NB4 (cell line): Measurements from ENCODE around the gene CAVIN4.

ENCODE experiments used
- DNase-seq: peaks from one replicate; pipeline ENCODE4 v3.0.0; 2010; ENCODE audit warnings: low read depth
- H3K4me3 ChIP-seq: one replicate; pipeline ENCODE4 v1.5.1; 2011; ENCODE audit warnings: mild to moderate bottlenecking, low read depth, low read length, moderate library complexity
- CTCF ChIP-seq: IDR thresholded peaks from one replicate; pipeline ENCODE4 v1.5.1; 2012; ENCODE audit warnings: low read depth, low read length
- MAX ChIP-seq: IDR thresholded peaks from 2 replicates; pipeline ENCODE4 v1.6.1; 2011; ENCODE audit warnings: low read depth, low read length
- MYC ChIP-seq: IDR thresholded peaks from 2 replicates; pipeline ENCODE4 v1.6.1; 2011; ENCODE audit warnings: low read depth, low read length
- POLR2A ChIP-seq: IDR thresholded peaks from 2 replicates; pipeline ENCODE4 v1.6.1; 2011; ENCODE audit warnings: mild to moderate bottlenecking; ENCODE audit not compliant: insufficient read length; ENCODE audit errors: extremely low read depth

CAVIN4 gene

GRCh38 chr9:100581661-100582060 lies 3.8 kb downstream of the CAVIN4 start:
- DNase-seq: no peak
- H3K4me3 ChIP-seq: no peak overlapping the region
- no peak for TF ChIP-seq MAX
- no peak for TF ChIP-seq CTCF
- TF ChIP-seq MYC: no peak
- TF ChIP-seq POLR2A: no peak

DNA sequence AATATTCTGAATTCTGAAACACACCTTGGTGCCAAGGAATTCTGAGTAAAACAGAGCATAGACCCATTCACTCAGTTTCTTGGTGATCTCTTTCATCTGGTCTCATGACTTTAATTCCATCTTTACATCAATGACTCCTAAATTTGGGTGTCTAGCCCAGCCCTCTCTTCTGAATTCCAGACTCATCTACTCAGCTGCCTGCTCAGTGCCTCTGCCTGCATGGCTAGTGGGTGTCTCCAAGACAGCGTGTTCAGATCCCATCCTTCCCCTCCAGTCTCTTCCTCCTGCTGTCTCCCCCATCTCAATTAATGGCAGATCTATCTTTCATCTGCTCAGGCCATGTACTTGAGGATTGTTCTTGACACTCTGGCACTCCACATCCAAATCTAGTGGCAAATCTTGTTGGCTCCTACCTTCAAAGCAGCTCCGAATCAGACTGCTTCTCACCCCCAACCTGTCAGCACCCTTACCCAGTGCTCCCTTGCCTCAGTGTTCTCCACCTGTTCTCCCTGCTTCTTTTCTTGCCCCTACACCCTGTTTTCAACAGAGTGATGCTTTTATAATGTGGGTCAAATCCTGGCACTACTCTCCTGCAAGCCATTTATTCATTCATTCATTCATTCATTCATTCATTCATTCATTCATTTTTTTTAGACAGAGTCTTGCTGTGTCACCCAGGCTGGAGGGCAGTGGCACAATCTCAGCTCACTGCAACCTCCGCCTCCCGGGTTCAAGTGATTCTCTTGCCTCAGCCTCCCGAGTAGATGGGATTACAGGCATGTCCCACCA lies 5.3 kb downstream of the CAVIN4 start:
- TF ChIP-seq MYC: no peak
- no peak for TF ChIP-seq CTCF
- no peak for TF ChIP-seq MAX
- TF ChIP-seq POLR2A: no peak

GRCh38 chr9:100584951-100585350 lies 7.1 kb downstream of the CAVIN4 start:
- H3K4me3 ChIP-seq: no peak overlapping the region
- TF ChIP-seq MAX (no peak), CTCF (no peak), MYC (no peak), POLR2A (no peak)
- DNase-seq: no peak

More for the DNA sequence above, 5.3 kb downstream of the CAVIN4 start:
- no peak overlapping the region for H3K4me3 ChIP-seq
- DNase-seq: no peak

- H3K4me3 ChIP-seq: no peak overlapping the region
- no peak for DNase-seq
- TF ChIP-seq POLR2A (no peak), CTCF (no peak), MYC (no peak), MAX (no peak)
These were observed 8.2 kb downstream of the CAVIN4 start for GRCh38 chr9:100586093-100586492.

DNA sequence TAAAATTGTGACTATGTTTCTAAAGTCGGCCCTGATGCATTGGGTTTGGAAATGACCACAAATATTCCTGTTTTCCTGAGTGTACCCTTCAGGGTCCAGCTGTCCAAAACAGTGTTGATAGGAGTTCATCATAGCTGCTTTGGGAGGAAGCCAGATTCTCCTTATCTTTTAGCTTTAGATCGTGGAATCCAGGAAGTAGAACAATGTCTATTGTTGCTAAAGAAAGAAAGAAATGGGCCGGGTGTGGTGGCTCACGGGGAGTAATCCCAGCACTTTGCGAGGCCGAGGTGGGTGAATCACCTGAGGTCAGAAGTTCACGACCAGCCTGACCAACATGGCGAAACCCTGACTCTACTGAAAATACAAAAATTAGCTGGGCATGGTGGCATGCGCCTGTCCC lies 9.5 kb downstream of the CAVIN4 start:
- H3K4me3 ChIP-seq: no peak overlapping the region
- DNase-seq: no peak
- TF ChIP-seq MYC (no peak), CTCF (no peak), POLR2A (no peak), MAX (no peak)
